Measurements from ENCODE around the gene EXOC4.

EXOC4 gene

GRCh38 chr7:133910761-133911160 lies 657.9 kb downstream of the EXOC4 start:
- Histone ChIP-seq H3K27me3 (ENCODE audit: insufficient read depth, low read length) (no peaks in the 10 kb centered on the region), H3K79me2 (ENCODE audit: control insufficient read depth, insufficient read depth, low read length, unreplicated experiment) (no peaks in the 10 kb centered on the region)

DNA sequence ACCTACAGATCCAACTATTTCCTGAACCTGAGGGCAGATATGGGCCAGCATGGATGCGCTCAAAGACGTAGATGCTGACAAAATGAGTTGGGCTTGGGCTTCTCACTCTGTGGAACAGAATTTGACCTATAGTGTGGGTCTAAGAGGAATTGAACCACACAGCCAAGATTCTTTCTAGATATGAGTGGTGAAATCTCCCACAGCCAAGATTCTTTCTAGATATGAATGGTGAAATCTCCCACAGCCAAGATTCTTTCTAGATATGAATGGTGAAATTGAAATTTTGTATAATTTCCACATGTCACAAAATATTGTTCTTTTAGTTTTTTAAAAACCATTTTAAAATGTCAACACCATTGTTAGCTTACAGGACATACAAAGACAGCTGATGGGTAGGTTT lies 658.8 kb downstream of the EXOC4 start:
- H3K36me3 ChIP-seq (ENCODE audit: insufficient read depth, low read length) = no peaks in the 10 kb centered on the region
- H2AFZ ChIP-seq (ENCODE audit: low read length, unreplicated experiment) = no peak overlapping the region

More at GRCh38 chr7:133910761-133911160, 657.9 kb downstream of the EXOC4 start:
- H3K4me1 ChIP-seq (ENCODE audit: control insufficient read depth, insufficient read depth, low read length, unreplicated experiment) = peaks cover 10% of the 10 kb centered on the region
- no peak overlapping the region for H3K27ac ChIP-seq (ENCODE audit: low read depth, low read length)
- no peak overlapping the region for H2AFZ ChIP-seq (ENCODE audit: low read length, unreplicated experiment)
- H3K4me3 ChIP-seq (ENCODE audit: low read depth, low read length) = no peak overlapping the region
- no peaks in the 10 kb centered on the region for H3K36me3 ChIP-seq (ENCODE audit: insufficient read depth, low read length)

DNA sequence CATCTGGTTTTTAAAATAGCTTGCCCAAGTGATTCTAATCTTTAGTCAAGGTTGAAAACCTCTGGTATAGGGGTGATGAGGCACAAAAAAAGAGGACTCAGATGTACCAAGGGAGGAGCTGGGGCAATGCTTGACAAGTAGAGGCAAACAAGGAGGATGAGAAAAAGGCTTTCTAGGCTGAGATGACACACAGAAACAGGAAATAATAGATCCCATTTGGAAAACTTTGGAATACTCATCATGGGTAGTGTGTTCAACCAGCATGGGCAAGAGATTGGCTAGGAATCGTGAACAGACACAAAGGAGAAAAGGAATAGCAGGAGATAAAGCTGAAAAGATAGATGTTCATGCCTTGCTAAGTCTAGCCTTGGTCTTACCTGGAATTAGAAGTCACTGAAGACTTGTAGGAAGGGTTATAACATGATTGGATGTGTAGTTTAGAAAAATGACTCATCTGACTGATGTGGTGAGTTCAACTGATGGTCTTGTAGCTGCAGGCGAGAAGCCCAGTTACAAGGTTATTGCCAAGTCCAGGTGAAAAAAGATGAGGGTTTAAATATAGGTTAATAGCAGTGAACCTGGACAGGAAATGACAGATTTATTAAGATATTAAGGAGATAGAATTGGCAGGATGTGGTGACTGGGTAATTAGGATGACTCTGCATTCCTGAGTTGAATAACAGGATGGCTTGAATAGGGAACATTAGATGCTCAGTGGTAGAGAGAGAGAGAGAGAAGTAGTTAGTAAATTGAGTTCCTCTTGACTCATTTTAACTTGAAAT lies 660.2 kb downstream of the EXOC4 start:
- Histone ChIP-seq H3K27me3 (ENCODE audit: insufficient read depth, low read length) (no peaks in the 10 kb centered on the region), H3K36me3 (ENCODE audit: insufficient read depth, low read length) (no peaks in the 10 kb centered on the region), H3K27ac (ENCODE audit: low read depth, low read length) (no peak overlapping the region), H3K79me2 (ENCODE audit: control insufficient read depth, insufficient read depth, low read length, unreplicated experiment) (no peaks in the 10 kb centered on the region), H3K4me3 (ENCODE audit: low read depth, low read length) (no peak overlapping the region), H2AFZ (ENCODE audit: low read length, unreplicated experiment) (no peak overlapping the region), H3K4me1 (ENCODE audit: control insufficient read depth, insufficient read depth, low read length, unreplicated experiment) (peaks cover 10% of the 10 kb centered on the region)

More for the DNA sequence above, 658.8 kb downstream of the EXOC4 start:
- H3K27ac ChIP-seq (ENCODE audit: low read depth, low read length) = no peak overlapping the region
- no peak overlapping the region for H3K4me3 ChIP-seq (ENCODE audit: low read depth, low read length)
- H3K79me2 ChIP-seq (ENCODE audit: control insufficient read depth, insufficient read depth, low read length, unreplicated experiment) = no peaks in the 10 kb centered on the region
- peaks cover 10% of the 10 kb centered on the region for H3K4me1 ChIP-seq (ENCODE audit: control insufficient read depth, insufficient read depth, low read length, unreplicated experiment)
- no peaks in the 10 kb centered on the region for H3K27me3 ChIP-seq (ENCODE audit: insufficient read depth, low read length)

DNA sequence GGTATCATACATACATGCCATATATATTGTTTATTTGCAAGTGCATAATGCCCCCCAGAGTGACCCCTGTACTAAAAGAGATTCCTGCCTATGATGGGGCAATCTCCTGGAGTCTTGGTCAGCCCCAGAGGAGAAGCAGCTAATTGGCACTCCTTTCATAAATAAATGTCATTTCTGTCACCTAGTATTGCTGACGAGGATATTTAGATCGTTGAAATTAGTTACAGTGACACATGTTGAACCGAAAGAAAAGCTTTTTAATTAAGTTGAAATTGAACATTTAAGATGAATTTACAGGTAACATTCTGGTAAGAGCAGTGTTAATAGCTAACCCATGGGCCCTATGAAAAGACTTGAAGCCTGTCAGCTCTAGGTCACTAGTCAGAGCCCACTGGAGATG lies 663.7 kb downstream of the EXOC4 start:
- Histone ChIP-seq H2AFZ (ENCODE audit: low read length, unreplicated experiment) (no peak overlapping the region), H3K4me1 (ENCODE audit: control insufficient read depth, insufficient read depth, low read length, unreplicated experiment) (peaks cover 10% of the 10 kb centered on the region), H3K79me2 (ENCODE audit: control insufficient read depth, insufficient read depth, low read length, unreplicated experiment) (no peaks in the 10 kb centered on the region), H3K27ac (ENCODE audit: low read depth, low read length) (no peak overlapping the region), H3K36me3 (ENCODE audit: insufficient read depth, low read length) (0 out of 2 replicates have a peak, but pooled peaks cover 5% of the 10 kb centered on the region), H3K27me3 (ENCODE audit: insufficient read depth, low read length) (no peaks in the 10 kb centered on the region), H3K4me3 (ENCODE audit: low read depth, low read length) (no peak overlapping the region)

- H2AFZ ChIP-seq (ENCODE audit: low read length, unreplicated experiment) = no peak overlapping the region
- no peak overlapping the region for H3K27ac ChIP-seq (ENCODE audit: low read depth, low read length)
- H3K4me3 ChIP-seq (ENCODE audit: low read depth, low read length) = no peak overlapping the region
- H3K27me3 ChIP-seq (ENCODE audit: insufficient read depth, low read length) = no peaks in the 10 kb centered on the region
- H3K79me2 ChIP-seq (ENCODE audit: control insufficient read depth, insufficient read depth, low read length, unreplicated experiment) = no peaks in the 10 kb centered on the region
- no peaks in the 10 kb centered on the region for H3K4me1 ChIP-seq (ENCODE audit: control insufficient read depth, insufficient read depth, low read length, unreplicated experiment)
- H3K36me3 ChIP-seq (ENCODE audit: insufficient read depth, low read length) = 0 out of 2 replicates have a peak, but pooled peaks cover 5% of the 10 kb centered on the region
Observed at GRCh38 chr7:133919810-133920209, 666.9 kb downstream of the EXOC4 start.

- Histone ChIP-seq H3K4me1 (ENCODE audit: control insufficient read depth, insufficient read depth, low read length, unreplicated experiment) (no peaks in the 10 kb centered on the region), H3K27ac (ENCODE audit: low read depth, low read length) (no peak overlapping the region), H2AFZ (ENCODE audit: low read length, unreplicated experiment) (no peak overlapping the region), H3K4me3 (ENCODE audit: low read depth, low read length) (no peak overlapping the region), H3K27me3 (ENCODE audit: insufficient read depth, low read length) (no peaks in the 10 kb centered on the region), H3K79me2 (ENCODE audit: control insufficient read depth, insufficient read depth, low read length, unreplicated experiment) (no peaks in the 10 kb centered on the region), H3K36me3 (ENCODE audit: insufficient read depth, low read length) (0 out of 2 replicates have a peak, but pooled peaks cover 5% of the 10 kb centered on the region)
Observed at GRCh38 chr7:133921635-133922182, 668.8 kb downstream of the EXOC4 start.

GRCh38 chr7:133923974-133924373 lies 671.1 kb downstream of the EXOC4 start:
- H3K79me2 ChIP-seq (ENCODE audit: control insufficient read depth, insufficient read depth, low read length, unreplicated experiment) = no peaks in the 10 kb centered on the region
- H3K36me3 ChIP-seq (ENCODE audit: insufficient read depth, low read length) = 0 out of 2 replicates have a peak, but pooled peaks cover 5% of the 10 kb centered on the region
- H3K4me1 ChIP-seq (ENCODE audit: control insufficient read depth, insufficient read depth, low read length, unreplicated experiment) = no peaks in the 10 kb centered on the region
- H2AFZ ChIP-seq (ENCODE audit: low read length, unreplicated experiment) = no peak overlapping the region
- no peaks in the 10 kb centered on the region for H3K27me3 ChIP-seq (ENCODE audit: insufficient read depth, low read length)
- H3K4me3 ChIP-seq (ENCODE audit: low read depth, low read length) = no peak overlapping the region
- H3K27ac ChIP-seq (ENCODE audit: low read depth, low read length) = no peak overlapping the region

DNA sequence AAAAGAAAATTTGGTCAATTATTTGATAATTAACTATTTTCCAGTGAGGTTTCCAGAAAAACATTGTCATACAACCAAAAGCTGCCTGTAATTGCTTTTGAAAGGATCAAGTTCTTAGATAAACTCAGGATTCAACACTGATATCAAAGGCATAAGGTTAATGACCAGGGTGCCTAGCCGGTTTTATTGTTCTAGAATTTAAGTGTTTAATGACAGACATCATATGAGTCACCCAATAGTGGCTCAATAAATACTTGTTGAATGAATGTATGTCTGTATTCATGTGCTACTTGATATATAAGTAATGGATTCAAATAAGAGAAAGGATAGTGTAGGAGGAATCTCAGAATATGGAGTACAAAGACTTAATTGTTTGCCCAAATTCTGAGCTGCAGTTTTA lies 678.2 kb downstream of the EXOC4 start:
- H3K4me1 ChIP-seq (ENCODE audit: control insufficient read depth, insufficient read depth, low read length, unreplicated experiment) = no peaks in the 10 kb centered on the region
- H3K79me2 ChIP-seq (ENCODE audit: control insufficient read depth, insufficient read depth, low read length, unreplicated experiment) = no peaks in the 10 kb centered on the region
- H3K4me3 ChIP-seq (ENCODE audit: low read depth, low read length) = no peak overlapping the region
- H3K27ac ChIP-seq (ENCODE audit: low read depth, low read length) = no peak overlapping the region
- no peak overlapping the region for H2AFZ ChIP-seq (ENCODE audit: low read length, unreplicated experiment)
- no peaks in the 10 kb centered on the region for H3K27me3 ChIP-seq (ENCODE audit: insufficient read depth, low read length)
- H3K36me3 ChIP-seq (ENCODE audit: insufficient read depth, low read length) = no peaks in the 10 kb centered on the region

DNA sequence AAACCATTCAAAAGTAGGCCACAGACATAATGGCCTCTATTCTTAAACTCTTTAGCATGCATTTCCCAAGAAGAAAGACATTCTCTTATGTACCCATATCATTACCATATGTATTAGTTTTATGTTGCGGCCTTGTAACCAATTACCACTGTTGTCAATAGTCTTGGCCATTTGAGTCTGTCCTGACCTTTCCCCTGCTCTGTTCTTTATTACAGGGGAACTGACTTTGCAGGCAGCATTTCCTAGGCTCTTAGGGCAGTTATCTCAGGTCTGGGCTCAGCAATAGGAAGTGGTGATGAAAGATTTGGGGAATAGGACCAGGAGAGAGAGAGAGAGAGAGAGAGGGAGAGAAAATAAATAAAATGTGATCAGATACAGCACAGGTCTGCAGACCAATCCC lies 679.7 kb downstream of the EXOC4 start:
- no peaks in the 10 kb centered on the region for H3K27me3 ChIP-seq (ENCODE audit: insufficient read depth, low read length)
- H3K27ac ChIP-seq (ENCODE audit: low read depth, low read length) = no peak overlapping the region
- no peaks in the 10 kb centered on the region for H3K79me2 ChIP-seq (ENCODE audit: control insufficient read depth, insufficient read depth, low read length, unreplicated experiment)
- no peak overlapping the region for H3K4me3 ChIP-seq (ENCODE audit: low read depth, low read length)
- no peaks in the 10 kb centered on the region for H3K36me3 ChIP-seq (ENCODE audit: insufficient read depth, low read length)
- peaks cover 3% of the 10 kb centered on the region for H3K4me1 ChIP-seq (ENCODE audit: control insufficient read depth, insufficient read depth, low read length, unreplicated experiment)
- no peak overlapping the region for H2AFZ ChIP-seq (ENCODE audit: low read length, unreplicated experiment)

DNA sequence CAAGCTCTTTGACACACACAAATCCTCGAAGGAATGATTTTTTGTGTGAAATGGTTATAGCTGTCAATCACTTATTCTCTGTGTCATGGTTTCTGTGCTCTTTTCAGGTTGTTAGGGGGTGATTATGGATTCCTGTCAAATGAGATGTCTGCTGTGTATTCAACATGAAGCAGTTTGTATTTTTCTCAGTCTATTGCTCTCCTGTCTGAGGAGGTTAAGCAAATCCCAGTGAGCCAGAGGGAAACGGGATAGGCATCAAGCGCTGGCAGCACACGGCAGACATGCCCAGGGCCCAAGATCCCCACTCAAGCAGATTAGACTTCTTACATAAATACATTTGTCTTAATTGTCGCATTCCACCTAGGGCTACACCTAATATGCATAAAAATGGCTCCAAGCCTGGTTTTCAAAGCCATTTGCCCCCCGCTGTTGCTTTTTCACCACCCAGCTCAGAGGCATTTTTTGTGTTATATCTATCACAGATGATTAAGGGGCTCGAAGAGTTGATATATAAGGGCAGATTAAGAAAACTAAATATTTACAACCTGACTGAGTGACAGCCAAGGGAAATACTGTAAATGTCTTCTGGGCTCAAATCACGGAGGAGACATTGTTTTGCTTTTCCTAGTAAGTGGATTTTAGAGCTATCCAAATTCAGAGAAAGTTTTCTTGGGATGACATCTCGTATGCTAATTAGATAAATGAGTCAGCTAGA lies 681.5 kb downstream of the EXOC4 start:
- Histone ChIP-seq H3K27ac (ENCODE audit: low read depth, low read length) (no peak overlapping the region), H3K27me3 (ENCODE audit: insufficient read depth, low read length) (no peaks in the 10 kb centered on the region), H3K4me3 (ENCODE audit: low read depth, low read length) (no peak overlapping the region)

More for the DNA sequence above, 681.5 kb downstream of the EXOC4 start:
- peaks cover 3% of the 10 kb centered on the region for H3K4me1 ChIP-seq (ENCODE audit: control insufficient read depth, insufficient read depth, low read length, unreplicated experiment)
- H3K36me3 ChIP-seq (ENCODE audit: insufficient read depth, low read length) = peaks cover 6% of the 10 kb centered on the region; the same call in 1 of the 2 replicates
- no peak overlapping the region for H2AFZ ChIP-seq (ENCODE audit: low read length, unreplicated experiment)
- no peaks in the 10 kb centered on the region for H3K79me2 ChIP-seq (ENCODE audit: control insufficient read depth, insufficient read depth, low read length, unreplicated experiment)

Data from ACC112 (cell line).